ENCODE data around the gene FBLN2.

FBLN2 gene

DNA sequence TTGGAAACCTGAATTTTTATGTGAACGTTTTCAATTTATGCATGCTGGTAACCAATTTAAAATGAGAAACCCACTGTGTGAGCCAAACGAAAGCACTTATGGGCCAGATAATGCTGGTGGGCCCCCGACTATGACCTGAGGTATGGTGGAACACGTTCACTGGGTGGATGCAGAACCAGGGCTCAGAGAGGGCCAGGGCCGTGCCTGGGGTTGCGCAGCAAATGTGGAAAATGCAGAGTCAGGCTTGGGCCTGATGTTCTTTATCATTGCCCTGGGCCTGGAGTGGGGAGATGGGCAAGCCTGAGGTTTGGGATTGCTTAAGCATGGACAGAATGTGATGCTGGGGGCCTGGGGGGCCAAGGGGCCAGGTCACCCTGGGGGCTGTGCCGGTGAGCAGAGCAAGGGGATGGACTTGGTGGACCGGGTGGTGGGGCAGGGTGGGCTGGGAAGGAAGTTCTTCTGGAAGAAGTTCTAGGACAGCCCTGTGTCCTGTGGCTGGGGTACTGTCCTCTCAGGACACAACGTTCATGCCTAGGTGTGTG, 17.9 kb downstream of the FBLN2 start:
- no peak for TF ChIP-seq GABPA (IDR thresholded peaks at IDR 0.05; ENCODE audit: low read depth)
- no peak for TF ChIP-seq SPI1 (IDR thresholded peaks at IDR 0.05; ENCODE audit: borderline replicate concordance, low read depth)
- TF ChIP-seq, protein P1, sequence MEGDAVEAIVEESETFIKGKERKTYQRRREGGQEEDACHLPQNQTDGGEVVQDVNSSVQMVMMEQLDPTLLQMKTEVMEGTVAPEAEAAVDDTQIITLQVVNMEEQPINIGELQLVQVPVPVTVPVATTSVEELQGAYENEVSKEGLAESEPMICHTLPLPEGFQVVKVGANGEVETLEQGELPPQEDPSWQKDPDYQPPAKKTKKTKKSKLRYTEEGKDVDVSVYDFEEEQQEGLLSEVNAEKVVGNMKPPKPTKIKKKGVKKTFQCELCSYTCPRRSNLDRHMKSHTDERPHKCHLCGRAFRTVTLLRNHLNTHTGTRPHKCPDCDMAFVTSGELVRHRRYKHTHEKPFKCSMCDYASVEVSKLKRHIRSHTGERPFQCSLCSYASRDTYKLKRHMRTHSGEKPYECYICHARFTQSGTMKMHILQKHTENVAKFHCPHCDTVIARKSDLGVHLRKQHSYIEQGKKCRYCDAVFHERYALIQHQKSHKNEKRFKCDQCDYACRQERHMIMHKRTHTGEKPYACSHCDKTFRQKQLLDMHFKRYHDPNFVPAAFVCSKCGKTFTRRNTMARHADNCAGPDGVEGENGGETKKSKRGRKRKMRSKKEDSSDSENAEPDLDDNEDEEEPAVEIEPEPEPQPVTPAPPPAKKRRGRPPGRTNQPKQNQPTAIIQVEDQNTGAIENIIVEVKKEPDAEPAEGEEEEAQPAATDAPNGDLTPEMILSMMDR (IDR thresholded peaks at IDR 0.05; ENCODE audit: insufficient read depth, low read length): no peak
- TF ChIP-seq, protein P2, sequence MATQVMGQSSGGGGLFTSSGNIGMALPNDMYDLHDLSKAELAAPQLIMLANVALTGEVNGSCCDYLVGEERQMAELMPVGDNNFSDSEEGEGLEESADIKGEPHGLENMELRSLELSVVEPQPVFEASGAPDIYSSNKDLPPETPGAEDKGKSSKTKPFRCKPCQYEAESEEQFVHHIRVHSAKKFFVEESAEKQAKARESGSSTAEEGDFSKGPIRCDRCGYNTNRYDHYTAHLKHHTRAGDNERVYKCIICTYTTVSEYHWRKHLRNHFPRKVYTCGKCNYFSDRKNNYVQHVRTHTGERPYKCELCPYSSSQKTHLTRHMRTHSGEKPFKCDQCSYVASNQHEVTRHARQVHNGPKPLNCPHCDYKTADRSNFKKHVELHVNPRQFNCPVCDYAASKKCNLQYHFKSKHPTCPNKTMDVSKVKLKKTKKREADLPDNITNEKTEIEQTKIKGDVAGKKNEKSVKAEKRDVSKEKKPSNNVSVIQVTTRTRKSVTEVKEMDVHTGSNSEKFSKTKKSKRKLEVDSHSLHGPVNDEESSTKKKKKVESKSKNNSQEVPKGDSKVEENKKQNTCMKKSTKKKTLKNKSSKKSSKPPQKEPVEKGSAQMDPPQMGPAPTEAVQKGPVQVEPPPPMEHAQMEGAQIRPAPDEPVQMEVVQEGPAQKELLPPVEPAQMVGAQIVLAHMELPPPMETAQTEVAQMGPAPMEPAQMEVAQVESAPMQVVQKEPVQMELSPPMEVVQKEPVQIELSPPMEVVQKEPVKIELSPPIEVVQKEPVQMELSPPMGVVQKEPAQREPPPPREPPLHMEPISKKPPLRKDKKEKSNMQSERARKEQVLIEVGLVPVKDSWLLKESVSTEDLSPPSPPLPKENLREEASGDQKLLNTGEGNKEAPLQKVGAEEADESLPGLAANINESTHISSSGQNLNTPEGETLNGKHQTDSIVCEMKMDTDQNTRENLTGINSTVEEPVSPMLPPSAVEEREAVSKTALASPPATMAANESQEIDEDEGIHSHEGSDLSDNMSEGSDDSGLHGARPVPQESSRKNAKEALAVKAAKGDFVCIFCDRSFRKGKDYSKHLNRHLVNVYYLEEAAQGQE (IDR thresholded peaks at IDR 0.05; ENCODE audit: insufficient replicate concordance, low read depth): no peak
- no peak for TF ChIP-seq POLR2AphosphoS5 (IDR thresholded peaks at IDR 0.05; ENCODE audit: low read depth)
- DNase-seq (ENCODE audit: low read depth in 1 of 2, low spot score in 1 of 2): no peak
- no peak overlapping the region for H3K4me3 ChIP-seq (replicated peaks; ENCODE audit: insufficient read depth, low read length)
- no peaks in the 10 kb centered on the region for H3K27me3 ChIP-seq (ENCODE audit: insufficient read depth, poor library complexity, severe bottlenecking)
- H3K27ac ChIP-seq (replicated peaks): no peak overlapping the region

DNA sequence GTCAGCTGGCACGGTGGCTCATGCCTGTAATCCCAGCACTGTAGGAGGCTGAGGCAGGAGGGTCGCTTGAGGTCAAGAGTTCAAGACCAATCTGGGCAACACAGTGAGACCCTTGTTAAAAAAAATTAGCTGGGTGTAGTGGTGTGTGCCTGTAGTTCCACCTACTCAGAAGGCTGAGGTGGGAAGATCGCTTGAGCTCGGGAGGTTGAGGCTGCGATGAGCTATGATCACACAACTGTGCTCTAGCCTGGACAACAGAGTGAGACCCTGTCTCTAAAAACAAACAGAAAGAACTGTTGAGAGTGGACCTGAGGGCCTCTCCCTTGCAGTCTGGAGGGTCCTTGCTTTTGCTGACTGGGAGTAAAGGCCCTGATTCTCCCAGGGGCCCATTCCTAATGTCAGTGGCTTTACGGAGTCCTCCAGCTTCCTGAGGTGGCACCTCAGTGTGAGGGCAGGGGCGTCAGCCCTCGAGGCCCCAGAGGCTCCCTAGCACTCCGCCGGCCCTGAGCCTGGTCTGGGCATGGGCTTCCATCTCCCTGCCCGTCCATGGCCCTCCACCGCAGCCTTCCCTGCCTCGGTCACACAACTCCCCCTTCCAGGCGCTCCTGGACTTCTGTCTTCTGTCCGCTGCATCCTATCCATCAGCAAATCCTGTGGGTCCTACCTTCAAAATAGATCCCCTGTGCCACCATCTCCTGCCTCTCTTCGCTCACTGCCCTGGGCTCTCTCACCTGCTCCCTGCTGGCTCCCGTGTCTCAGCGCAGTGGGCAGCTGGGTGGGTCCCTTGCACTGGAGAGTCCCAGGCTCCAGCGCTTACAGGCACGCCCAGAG, 19.0 kb downstream of the FBLN2 start:
- no peaks in the 10 kb centered on the region for H3K27me3 ChIP-seq (ENCODE audit: insufficient read depth, poor library complexity, severe bottlenecking)
- no peak for DNase-seq (ENCODE audit: low read depth in 1 of 2, low spot score in 1 of 2)
- no peak overlapping the region for H3K4me3 ChIP-seq (replicated peaks; ENCODE audit: insufficient read depth, low read length)
- no peak overlapping the region for H3K27ac ChIP-seq (replicated peaks)
- TF ChIP-seq, protein P2 (IDR thresholded peaks at IDR 0.05; ENCODE audit: insufficient replicate concordance, low read depth): no peak
- TF ChIP-seq, protein P1 (IDR thresholded peaks at IDR 0.05; ENCODE audit: insufficient read depth, low read length): no peak
- TF ChIP-seq GABPA (IDR thresholded peaks at IDR 0.05; ENCODE audit: low read depth): no peak
- no peak for TF ChIP-seq SPI1 (IDR thresholded peaks at IDR 0.05; ENCODE audit: borderline replicate concordance, low read depth)
- TF ChIP-seq POLR2AphosphoS5 (IDR thresholded peaks at IDR 0.05; ENCODE audit: low read depth): no peak

DNA sequence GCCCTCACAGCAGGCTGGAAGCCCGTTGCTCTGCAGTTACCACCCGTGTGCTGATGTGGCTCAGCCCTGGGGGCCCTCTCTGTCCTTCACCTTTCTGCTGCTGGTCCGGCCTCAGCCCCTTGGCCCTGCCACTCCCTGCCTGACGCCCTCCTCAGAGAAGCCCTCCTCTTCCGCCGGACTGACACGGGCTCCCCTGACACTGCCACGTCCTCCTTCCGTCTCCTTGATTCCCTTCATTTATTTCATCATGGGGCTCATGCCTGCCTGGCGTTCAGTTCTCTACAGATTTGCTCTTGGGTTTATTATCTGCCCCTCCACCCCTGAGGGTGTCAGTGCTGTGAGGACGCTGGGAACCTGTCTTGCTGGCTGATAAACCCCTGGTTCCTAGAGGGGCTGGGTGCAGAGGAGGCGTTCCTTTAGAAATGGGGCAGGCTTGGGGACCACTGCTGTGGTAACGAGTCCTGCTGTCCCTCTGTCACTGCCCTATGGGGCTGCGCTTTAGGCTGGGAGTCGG, 19.6 kb downstream of the FBLN2 start:
- Histone ChIP-seq H3K27ac (replicated peaks) (no peak overlapping the region), H3K4me3 (replicated peaks; ENCODE audit: insufficient read depth, low read length) (no peak overlapping the region), H3K27me3 (ENCODE audit: insufficient read depth, poor library complexity, severe bottlenecking) (no peaks in the 10 kb centered on the region)
- DNase-seq (ENCODE audit: low read depth in 1 of 2, low spot score in 1 of 2): no peak
- TF ChIP-seq, protein P2 (IDR thresholded peaks at IDR 0.05; ENCODE audit: insufficient replicate concordance, low read depth): no peak
- TF ChIP-seq, protein P1 (IDR thresholded peaks at IDR 0.05; ENCODE audit: insufficient read depth, low read length): no peak
- no peak for TF ChIP-seq SPI1 (IDR thresholded peaks at IDR 0.05; ENCODE audit: borderline replicate concordance, low read depth)
- TF ChIP-seq GABPA (IDR thresholded peaks at IDR 0.05; ENCODE audit: low read depth): no peak
- no peak for TF ChIP-seq POLR2AphosphoS5 (IDR thresholded peaks at IDR 0.05; ENCODE audit: low read depth)

Measured in HL-60 (cell line).